Brain pericyte (primary cell): Measurements from ENCODE around the gene RAPGEF3.

Experiments
- DNase-seq: peaks from one replicate; pipeline ENCODE4 v3.0.0-alpha.2; 2012; ENCODE audit warnings: low read depth, low spot score

The RAPGEF3 gene

DNA sequence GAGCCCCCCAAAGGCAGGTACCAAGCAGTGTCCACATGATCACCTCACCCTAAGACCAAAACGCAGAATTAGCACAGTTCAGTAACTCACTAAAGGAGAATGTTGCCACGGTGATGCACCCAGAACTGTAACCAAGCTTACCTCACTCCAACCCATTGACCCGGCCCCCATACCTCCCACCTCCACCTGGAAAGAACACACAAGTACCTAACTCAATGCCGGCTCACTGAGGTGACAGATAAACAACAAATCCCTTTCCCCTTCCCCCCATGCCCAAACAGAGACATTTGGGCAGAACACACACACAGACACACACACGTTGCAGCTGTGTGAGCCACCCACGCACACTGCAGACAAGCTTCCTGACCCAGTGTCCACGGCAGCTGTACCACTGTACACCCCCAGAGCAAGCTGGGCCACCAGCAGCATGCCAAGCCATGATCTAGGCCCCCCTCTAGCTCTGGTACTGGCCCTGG is 1.3 kb downstream of the RAPGEF3 start:
- DNase-seq = no peak

DNA sequence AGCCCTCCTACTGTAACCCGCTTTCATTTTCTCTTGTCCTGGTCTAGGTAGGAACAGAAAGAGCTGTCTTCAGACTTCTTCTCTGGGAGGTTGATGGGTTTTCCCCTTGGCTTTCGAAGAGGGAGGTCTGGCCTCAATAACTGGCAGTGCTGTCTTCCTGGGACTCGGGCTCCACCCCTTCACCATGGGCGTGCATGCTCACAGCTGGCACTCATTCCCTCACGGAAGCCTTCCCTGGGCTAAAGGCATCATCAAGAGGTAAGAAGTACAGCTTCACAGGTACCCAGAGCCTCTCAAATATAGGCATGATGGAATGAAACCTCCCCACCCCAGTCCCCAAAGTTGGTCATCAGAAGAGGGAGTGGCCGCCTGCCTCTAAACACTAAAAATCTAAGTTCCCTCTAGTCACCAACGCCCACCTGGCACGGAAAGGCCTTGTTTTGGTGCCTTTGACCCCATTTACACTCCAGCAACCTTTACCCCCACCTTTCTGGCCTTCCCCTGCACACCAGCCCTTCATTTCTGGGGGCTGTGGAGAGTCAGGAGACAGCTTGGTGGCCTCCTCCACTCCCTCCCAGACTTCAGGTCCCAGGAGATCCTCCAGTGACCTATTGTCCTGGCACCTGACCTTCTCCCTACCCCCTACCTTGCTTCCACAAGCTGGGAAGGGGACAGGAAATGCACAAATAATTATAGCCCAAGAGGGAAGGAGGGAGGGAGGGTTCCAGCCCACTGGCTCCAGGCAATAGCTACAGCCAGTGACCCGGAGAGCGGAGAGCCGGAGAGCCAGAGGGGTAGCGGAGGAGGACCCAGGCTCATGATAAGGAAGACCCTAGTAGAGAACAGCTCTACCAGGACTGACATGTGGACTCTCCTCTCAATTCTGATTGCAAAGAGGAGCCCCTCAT is 2.8 kb downstream of the RAPGEF3 start:
- no peak for DNase-seq

DNA sequence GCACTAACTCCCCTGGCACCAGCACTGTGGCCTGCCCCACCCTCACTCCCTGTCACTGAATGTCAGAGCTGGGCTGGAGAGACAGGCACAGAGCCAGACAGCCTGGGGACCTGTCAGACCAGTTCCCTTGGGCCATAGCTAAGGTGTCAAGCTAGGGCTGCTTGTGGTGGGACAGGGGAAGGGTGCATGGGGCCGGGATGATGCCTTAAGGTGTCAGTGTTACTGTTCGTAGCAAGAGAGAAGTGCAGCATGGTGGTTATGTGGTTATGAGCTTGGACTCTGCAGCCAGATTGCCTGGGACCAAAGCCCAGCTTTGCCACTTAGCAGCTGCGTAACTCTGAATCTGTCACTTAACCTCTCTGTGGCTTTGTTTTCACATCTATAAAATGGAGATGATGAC is 3.8 kb downstream of the RAPGEF3 start:
- DNase-seq = no peak

DNA sequence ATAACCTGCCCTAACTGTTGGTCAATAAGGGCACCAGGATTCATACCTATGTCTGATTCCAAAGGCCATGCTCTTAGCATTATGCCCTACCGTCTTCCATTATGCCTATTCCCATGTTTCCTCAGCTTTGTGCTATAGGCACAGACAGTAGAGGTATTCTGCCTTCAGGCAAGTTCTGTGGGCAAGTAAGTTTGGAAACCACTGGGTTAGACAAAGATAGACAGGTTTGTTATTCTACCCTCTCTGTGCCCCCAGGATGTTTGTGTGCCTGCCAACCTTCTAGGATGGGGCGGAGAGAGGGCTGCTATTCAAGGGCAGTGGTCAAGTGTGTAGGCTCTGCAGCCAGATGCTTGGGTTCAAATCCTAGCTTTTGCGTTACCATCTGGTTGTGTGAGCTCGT is 4.6 kb downstream of the RAPGEF3 start:
- no peak for DNase-seq

DNA sequence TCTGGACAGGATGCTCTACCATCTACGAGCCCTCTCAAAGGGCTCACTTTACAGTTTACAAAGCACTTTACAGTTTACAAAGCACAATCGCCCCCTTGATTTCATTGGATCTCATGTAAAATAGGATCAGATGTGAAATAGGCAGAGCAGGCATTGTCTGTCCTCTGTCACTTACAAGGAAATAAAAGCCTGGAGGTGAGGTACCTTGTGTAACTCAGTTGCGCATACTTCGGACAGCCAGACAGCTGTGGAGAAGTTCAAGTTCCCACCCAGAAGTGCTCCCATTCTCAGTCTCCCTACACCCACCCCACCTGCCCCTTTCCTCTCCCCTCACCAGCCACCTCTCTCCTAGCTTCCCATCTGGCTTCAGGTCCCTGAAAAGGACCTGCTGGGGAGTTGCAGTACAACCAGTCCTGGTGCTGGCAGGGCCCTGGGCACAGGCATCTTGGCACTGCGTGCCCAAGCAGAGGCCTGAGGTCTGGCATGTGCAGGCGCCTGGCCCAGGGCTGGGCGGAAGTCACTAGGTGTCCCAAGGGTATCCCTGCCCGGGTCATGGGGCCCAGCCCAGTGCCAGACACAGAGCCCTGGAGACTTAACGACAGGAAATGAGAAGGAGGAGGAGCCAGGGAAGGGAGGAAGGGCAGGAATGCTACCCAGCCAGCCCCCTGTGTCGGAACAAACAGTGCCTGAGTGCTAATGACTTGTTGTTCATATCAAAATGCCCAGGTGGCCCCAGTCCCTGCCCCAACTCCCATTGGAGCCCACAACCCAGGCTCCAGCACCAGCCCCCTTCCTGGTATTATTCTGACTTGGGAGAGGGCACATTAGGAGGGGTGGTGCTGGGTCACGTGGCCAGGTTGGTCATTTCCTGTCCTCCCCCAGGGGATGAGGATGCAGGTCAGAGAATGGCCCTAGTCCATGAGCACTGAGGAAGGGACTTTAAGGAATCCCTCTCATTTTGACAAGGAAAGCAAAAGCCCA is 5.4 kb downstream of the RAPGEF3 start:
- no peak for DNase-seq

DNA sequence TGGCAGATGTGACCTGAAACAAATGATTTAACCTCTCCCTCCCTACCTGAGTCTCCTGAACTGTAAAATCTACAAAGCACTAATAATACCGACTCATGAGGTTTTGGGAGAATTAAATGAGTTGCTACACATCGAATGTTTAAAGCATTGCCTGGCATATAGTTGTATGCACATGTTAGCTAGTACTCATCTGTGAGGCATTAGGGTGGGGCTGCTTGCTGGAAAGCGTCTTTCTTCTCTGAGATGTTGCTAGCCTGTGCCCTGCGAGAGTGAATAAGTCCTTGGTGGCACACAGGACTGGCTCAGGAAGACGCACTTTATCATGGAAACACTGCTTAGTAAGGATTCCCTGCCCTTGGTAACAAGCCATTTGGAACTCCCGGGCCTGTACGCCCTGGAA is 6.1 kb downstream of the RAPGEF3 start:
- no peak for DNase-seq

DNA sequence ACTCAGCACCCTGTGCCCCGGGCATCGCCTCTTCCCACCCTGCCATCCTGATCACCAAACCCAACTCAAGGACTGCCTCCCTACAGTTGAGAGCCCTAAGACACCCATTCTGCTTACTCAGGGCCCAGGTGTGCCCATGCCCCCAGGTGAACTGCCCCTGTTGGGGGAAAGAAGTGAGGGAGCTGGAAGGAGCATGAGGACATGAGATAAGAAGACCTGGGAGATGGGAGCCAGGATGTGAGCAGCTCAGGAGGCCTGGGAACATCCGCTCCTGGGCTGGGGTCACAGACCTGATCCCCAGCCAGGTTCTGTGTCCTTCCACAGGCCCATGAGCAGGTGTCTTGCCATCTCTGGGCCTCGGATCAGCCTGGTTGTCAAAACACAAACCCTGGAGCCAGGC is 6.6 kb downstream of the RAPGEF3 start:
- DNase-seq = no peak

DNA sequence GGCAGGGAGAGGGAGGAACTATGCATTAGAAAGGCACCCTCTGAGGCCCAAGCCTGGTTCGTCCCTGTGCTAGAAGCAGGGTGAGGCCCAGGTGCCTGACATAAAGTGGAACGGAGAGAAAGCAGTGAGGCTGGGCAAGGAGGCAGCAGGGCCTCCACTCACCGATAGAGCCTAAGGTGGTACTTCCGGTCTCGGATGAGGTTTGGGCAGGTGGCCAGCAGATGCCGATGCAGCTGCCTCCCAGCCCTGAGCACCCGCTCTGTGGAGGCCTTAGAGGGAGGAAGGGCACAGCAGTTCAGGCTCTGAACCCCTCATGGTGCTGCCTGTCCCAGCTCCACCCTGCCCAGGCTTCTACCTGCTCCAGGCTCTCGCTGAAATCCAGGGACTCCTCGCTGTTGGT is 7.1 kb downstream of the RAPGEF3 start:
- no peak for DNase-seq

DNA sequence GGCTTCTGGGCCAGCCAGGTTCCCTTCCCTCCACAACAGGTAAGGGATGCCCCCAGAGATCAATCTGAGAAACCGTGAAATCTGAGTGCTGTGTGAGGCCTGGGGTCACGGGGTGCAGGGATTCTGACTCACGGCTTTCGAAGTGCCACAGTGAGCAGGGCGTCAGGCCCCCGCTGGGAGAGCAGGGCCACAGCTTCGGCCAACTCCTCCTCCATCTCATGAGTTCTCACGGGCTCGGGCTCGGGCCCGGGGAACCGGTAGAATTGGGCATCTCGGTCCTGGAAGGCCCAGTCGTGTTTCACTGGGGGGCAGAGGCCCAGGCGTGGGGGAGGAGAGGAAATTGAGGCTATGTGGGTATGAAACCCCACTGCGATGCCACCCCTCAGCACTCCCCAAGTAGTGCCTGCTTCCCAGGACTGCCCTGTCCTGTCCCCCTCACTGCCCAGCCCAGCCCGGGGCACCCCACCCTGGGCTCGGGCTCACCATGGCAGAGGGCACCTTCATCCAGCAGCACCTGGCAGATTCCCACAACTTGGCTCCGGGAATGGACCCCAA is 7.7 kb downstream of the RAPGEF3 start:
- DNase-seq = no peak

DNA sequence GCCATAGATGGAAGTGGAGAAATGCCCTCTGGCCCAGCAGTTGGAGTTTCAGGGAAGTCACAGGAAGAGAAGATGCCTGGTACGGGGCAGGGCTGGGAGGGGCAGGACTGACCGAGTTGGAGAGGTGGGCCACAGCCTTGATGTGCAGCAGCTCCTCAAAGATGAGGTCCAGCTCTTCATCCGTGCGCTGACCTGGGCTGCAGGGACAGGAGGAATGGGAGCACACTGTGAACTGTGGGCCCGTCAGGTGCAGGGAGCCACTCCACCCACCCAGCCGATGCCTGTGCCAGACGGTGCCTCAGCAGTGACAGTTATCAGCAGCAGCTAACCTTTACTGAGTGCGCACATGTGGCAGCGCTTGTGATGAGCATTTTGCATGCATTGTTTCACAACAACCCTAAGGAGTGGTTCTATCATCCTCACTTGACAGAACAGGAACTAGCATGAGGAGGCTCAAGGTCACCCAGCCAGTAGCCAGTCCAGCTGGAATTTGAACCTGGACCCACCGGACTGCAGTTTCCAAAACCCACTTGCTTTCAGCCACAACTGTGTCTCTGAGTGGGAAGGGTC is 8.4 kb downstream of the RAPGEF3 start:
- DNase-seq = no peak

DNA sequence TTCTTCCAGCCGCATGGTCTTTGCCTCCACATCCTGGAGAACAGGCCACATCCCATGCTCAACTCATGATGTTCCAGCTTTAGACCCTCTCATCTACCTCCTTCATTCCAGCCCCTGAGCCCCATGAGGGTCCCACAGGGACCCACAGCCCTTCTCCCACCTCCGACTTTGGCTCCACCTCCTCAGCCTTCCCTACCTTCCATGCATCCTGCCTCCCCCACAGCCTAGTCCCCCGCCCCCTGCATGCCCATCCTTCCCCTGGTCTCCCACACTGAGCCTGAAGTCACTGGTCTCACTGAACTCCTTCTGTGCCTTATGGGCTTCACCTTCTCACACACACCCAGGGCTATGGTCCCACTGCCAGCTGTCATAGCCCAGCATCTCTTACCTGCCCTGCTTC is 9.8 kb downstream of the RAPGEF3 start:
- DNase-seq = no peak

DNA sequence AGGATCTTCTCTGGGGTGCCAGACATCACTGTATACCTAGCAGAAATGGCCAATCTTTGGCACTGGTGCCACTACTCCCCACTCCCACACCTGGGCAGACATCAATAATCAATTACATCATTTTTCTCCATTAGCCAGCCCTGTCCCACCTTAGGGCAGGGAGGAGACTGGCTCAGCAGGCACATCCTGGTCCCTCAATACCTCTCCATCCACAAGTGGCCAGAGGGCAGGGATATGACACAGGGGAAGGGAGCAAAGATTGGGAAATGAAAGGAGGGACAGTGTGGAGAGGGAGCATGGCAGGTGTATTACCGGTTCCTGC is 10.2 kb downstream of the RAPGEF3 start:
- DNase-seq = no peak

DNA sequence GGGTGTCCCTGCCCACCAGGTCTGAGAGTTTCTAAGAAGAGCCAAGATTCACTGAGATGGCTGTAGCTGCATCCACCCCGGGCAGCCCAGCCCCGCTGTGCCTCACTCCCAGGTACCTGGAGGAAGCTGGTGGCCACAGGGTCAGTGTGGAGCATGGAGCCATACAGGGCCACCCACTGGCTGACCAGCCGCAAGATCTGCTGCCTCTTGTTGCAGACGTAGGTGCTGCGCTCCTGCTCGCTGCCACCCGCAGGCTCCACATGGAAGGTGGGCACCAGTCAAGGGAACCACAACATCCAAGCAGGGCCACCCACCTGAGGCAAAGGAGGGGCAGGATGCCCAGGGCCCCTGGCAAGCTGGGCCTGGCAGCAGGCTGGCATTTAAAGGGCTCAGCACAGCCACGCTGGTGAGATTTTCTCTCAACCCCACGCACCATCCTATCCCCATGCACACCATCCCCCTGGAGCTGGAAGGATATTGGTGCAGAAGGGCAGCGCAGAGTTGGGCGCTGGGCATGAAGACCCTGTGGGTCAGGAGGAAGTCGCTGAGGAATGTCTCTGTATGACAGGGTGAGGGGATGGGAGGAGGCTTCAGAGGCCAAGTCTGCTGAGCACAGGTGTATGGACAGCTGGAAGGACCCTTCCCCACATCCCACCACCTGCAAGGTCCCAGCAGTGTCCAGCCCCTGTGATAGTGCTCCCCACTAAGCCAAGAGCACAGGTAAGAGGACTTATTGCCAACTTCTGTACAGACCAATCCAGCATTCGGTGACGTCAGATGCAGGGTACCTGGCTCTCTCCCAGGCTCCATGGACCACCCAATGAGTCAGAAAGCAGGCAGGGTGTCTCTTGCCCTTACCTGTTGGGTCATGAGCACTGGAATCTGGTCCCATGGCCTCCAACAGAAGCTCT is 10.8 kb downstream of the RAPGEF3 start:
- DNase-seq = no peak

DNA sequence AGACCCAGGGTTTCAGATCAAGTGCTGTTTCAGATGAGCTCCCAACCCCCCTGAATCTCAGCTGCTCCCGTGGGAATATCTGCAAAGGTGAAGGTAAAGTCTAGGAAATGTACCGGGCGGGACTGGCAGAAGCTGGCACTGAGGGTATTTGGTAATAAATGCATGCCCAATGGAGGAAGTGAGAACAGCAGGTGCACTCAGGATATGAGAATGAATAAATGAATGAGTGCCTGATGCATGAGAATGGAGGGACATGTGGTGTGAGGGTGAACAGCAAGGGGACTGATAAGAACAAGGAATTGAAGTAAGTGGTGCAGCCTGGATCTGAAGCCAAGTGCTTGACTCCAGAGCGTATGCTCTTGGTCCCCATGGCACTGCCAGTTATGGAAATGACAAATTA is 11.6 kb downstream of the RAPGEF3 start:
- no peak for DNase-seq

DNA sequence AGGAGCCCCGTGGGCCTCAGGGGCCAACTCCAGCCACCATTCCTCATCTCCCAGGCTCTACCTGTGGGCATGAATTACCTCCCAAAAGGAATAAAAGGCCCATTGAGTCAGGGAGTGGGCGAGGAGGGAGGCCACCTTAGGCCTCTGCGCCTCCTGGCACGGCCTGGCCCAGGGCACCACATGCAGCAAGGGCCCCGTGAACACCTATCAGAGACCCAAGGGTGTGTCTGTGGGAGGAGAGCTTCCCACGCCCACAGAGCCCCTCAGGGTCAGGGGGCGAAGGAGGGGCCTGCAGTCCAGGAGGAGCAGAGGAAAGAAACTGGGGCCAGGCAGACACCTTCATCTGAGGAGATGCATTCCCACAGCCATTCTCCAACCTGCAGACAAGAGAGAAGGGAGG is 12.2 kb downstream of the RAPGEF3 start:
- no peak for DNase-seq

DNA sequence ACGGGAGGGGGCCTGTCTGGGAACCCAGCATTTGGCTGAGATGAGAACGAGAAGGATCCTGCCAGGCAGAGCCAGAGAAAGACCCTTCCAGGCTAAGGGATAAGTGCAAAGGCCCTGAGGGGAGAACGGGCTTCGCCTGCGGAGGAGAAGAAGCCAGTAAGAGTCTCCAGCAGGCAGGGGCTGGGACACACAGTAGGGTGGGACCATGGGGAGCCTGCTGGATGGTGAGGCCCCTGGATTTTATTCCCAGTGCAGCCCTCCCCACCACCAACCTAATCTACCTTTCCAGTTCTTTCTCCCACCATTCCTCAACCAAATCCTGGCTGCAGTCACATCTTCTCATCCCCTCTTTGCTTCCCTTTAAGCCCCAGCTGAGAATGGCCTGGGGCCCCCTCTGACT is 12.6 kb downstream of the RAPGEF3 start:
- no peak for DNase-seq

DNA sequence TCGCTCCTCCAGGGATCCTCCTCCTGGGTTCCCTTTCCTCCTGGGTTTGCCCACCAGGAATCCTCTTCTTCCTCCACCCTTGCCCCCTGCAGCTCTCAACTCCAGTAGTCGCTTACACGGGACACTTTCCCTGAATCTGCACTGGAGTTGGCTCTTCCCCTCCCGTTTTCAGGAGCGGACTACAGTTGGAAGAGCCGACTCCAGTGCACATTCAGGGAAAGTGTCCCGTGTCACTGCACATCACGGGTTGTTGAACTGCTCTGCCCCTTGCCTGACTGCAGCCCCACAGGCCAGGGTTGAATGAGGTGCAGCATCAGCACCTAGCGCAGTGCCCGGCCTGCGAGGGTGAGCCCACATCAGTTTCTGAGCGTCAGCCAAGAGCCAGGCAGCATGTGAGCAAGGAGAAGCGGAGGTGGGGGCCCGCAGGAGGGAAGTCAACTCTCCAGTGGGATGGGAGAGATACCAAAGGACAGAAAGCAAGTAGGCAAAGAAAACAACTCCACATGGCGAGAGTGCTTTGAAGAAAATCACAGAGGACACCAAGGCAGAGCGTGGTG is 13.1 kb downstream of the RAPGEF3 start:
- no peak for DNase-seq

DNA sequence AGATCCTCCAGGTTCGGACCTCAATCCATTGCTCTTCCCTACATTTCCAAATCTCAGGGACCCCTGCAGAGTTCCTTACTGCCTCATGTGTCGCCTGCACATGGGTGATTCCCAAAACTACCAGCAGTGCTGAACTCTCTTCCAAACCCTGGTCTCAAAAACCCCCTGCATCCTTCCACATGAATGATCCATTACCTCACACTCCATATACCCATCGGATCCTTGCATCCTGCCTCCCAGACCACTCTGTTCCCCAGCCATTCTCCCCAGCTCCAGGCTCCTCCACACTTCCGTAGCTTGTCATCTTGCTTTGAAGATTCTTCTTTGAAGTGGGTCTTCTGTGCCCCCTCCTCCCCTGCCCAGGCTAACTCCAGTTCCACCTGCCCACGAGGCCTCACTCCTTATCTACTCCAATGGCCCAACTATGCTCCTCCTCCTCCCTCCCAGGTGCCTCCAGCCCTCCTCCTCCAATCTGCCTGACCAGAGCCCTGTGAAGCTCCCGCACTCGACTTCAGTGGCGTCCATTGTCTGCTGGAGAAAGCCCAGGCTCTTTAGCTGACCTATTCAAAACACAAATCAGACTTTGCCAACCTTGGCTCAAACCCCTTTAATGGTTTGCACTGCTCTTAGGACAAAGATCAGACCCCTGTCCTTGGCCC is 13.8 kb downstream of the RAPGEF3 start:
- DNase-seq = no peak

DNA sequence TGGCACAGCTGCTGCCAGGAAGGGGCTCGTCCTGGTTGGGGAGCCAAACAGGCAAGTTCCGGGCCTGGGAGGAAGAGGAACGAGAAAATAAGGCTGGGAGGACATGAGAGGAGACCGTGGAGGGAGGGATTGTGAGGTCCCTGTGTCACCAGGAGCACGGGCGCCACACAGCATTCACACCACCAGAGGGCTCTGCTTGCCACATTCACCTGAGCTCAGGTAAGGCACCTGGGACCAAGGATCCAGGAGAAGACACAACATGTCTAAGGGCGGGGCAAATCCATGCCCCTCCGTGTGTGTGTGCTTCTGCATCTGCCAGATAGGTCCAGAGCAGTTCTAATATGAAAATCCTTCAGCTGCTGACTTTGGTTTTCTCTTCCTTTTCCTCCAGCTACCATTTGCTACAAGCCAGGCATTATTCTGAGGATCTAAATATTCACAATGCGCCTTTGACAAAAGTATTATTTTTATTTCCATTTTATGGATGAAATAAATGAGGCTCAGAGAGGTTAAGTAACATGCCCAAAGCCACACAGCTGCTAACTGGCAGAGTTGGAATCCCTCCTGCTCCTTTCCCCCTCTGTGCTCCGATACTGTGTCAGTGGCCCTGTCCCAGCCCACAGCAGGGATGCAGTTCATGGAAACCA is 14.6 kb downstream of the RAPGEF3 start:
- no peak for DNase-seq
